Nephron progenitor cell (in vitro differentiated cells): Measurements from ENCODE around the gene CDK17.

Experiments
- DNase-seq: peaks from one replicate; pipeline ENCODE4 v3.0.0; 2021
- H3K27ac Mint-ChIP-seq: 2 replicates; pipeline ENCODE4 v1.8.0; 2021; ENCODE audit warnings: mild to moderate bottlenecking, moderate library complexity, mixed read lengths
- H3K27me3 Mint-ChIP-seq: 2 replicates; pipeline ENCODE4 v1.8.0; 2021; ENCODE audit warnings: mild to moderate bottlenecking, low read depth, mixed read lengths; ENCODE audit not compliant: poor library complexity
- H3K36me3 Mint-ChIP-seq: 2 replicates; pipeline ENCODE4 v1.8.0; 2021; ENCODE audit warnings: low read depth, mixed read lengths
- H3K4me1 Mint-ChIP-seq: 2 replicates; pipeline ENCODE4 v1.8.0; 2021; ENCODE audit warnings: mixed read lengths
- H3K4me3 Mint-ChIP-seq: 2 replicates; pipeline ENCODE4 v1.8.0; 2021; ENCODE audit warnings: mild to moderate bottlenecking, moderate library complexity, mixed read lengths
- H3K9me3 Mint-ChIP-seq: 2 replicates; pipeline ENCODE4 v1.8.0; 2021; ENCODE audit warnings: mild to moderate bottlenecking, moderate library complexity, mixed read lengths
- CTCF ChIP-seq: fragments of 200-600 bp; sonication (generic); IDR thresholded peaks from 2 replicates; pipeline ENCODE4 v1.5.0; 2021; ENCODE audit warnings: antibody characterized with exemption

CDK17 gene

GRCh38 chr12:96234591-96235483, 165.4 kb downstream of the CDK17 start:
- Mint-ChIP-seq H3K4me3 (no peak overlapping the region), H3K4me1 (peaks cover 7% of the 10 kb centered on the region), H3K36me3 (peaks cover 30% of the 10 kb centered on the region), H3K27ac (peak overlapping the region; percentile 61), H3K27me3 (no peaks in the 10 kb centered on the region), H3K9me3 (no peaks in the 10 kb centered on the region)
- no peak for DNase-seq
- TF ChIP-seq CTCF: no peak

- DNase-seq: no peak
- no peaks in the 10 kb centered on the region for H3K9me3 Mint-ChIP-seq
- H3K36me3 Mint-ChIP-seq: peaks cover 30% of the 10 kb centered on the region
- H3K4me3 Mint-ChIP-seq: no peak overlapping the region
- H3K27ac Mint-ChIP-seq: no peak overlapping the region
- no peak for TF ChIP-seq CTCF
- H3K4me1 Mint-ChIP-seq: no peaks in the 10 kb centered on the region
- H3K27me3 Mint-ChIP-seq: no peaks in the 10 kb centered on the region
These were observed 166.2 kb downstream of the CDK17 start for GRCh38 chr12:96233939-96234461.

- H3K27me3 Mint-ChIP-seq: no peaks in the 10 kb centered on the region
- DNase-seq: no peak
- peak overlapping the region; percentile 32 for H3K27ac Mint-ChIP-seq
- H3K9me3 Mint-ChIP-seq: no peaks in the 10 kb centered on the region
- no peak overlapping the region for H3K4me3 Mint-ChIP-seq
- no peak for TF ChIP-seq CTCF
- no peaks in the 10 kb centered on the region for H3K4me1 Mint-ChIP-seq
- peaks cover 34% of the 10 kb centered on the region for H3K36me3 Mint-ChIP-seq
These were observed 167.1 kb downstream of the CDK17 start for GRCh38 chr12:96233168-96233567.

- Mint-ChIP-seq H3K27me3 (no peaks in the 10 kb centered on the region), H3K4me3 (no peak overlapping the region), H3K4me1 (no peaks in the 10 kb centered on the region), H3K9me3 (no peaks in the 10 kb centered on the region), H3K36me3 (peaks cover 34% of the 10 kb centered on the region), H3K27ac (no peak overlapping the region)
- TF ChIP-seq CTCF: no peak
- no peak for DNase-seq
These were observed 169.6 kb downstream of the CDK17 start for GRCh38 chr12:96230646-96231045.

GRCh38 chr12:96228566-96229248, 171.5 kb downstream of the CDK17 start:
- no peak for TF ChIP-seq CTCF
- Mint-ChIP-seq H3K27ac (no peak overlapping the region), H3K9me3 (no peaks in the 10 kb centered on the region), H3K4me3 (no peak overlapping the region), H3K4me1 (no peaks in the 10 kb centered on the region), H3K36me3 (peaks cover 34% of the 10 kb centered on the region), H3K27me3 (no peaks in the 10 kb centered on the region)
- no peak for DNase-seq
